Calu3 (cell line): ENCODE results near the gene ASB13. TPM values are rescaled to one million over a fixed set of nuclear protein-coding genes. Genes with fewer than 3 reads are reported as not detected.

ENCODE experiments used
- BruUV-seq: library from RNA; stranded (reverse); fragments of 400-500 nt; replicated peaks from 2 replicates; lab custom pipeline; 2021; lab: Mats Ljungman, UMichigan
- CTCF ChIA-PET: fragments of 300-600 bp; sonication (Branson Sonifier 250); formaldehyde crosslinking; loops from one replicate; lab custom pipeline; 2022; ENCODE audit warnings: antibody characterized with exemption; lab: Charles Lee
- DNase-seq: peaks from one replicate; pipeline ENCODE4 v3.0.0; 2022
- H3K27ac Mint-ChIP-seq: one replicate; pipeline ENCODE4 v1.8.0; 2022; ENCODE audit warnings: mixed read lengths; ENCODE audit not compliant: unreplicated experiment
- H3K27me3 Mint-ChIP-seq: one replicate; pipeline ENCODE4 v1.8.0; 2022; ENCODE audit warnings: mixed read lengths; ENCODE audit not compliant: unreplicated experiment
- H3K36me3 Mint-ChIP-seq: one replicate; pipeline ENCODE4 v1.8.0; 2022; ENCODE audit warnings: mild to moderate bottlenecking, moderate library complexity, mixed read lengths; ENCODE audit not compliant: insufficient read depth, unreplicated experiment
- H3K4me1 Mint-ChIP-seq: one replicate; pipeline ENCODE4 v1.8.0; 2022; ENCODE audit warnings: mild to moderate bottlenecking, low read depth, mixed read lengths; ENCODE audit not compliant: unreplicated experiment
- H3K4me3 Mint-ChIP-seq: one replicate; pipeline ENCODE4 v1.8.0; 2022; ENCODE audit warnings: mild to moderate bottlenecking, low read depth, moderate library complexity, mixed read lengths; ENCODE audit not compliant: unreplicated experiment
- H3K9me3 Mint-ChIP-seq: one replicate; pipeline ENCODE4 v1.8.0; 2022; ENCODE audit warnings: low read depth, mixed read lengths; ENCODE audit not compliant: unreplicated experiment
- intact Hi-C: fragments of 100-400 bp; cut with micrococcal nuclease; formaldehyde crosslinking; loops from one replicate; pipeline ENCODE4 v1.10.0; 2022; ENCODE audit not compliant: unreplicated experiment
- total RNA-seq: library from RNA; stranded (reverse); gene quantifications from 2 replicates; pipeline ENCODE4 v1.2.3, GENCODE V29; 2022
- TF ChIP-seq, protein P1 (sequence below): fragments of 200-600 bp; IDR thresholded peaks from one replicate; pipeline ENCODE4 v1.8.0; 2022; ENCODE audit warnings: antibody characterized with exemption; ENCODE audit not compliant: unreplicated experiment

ASB13 gene
- total RNA-seq, 1 experiment from 2014 or later: 21.6 TPM

DNA sequence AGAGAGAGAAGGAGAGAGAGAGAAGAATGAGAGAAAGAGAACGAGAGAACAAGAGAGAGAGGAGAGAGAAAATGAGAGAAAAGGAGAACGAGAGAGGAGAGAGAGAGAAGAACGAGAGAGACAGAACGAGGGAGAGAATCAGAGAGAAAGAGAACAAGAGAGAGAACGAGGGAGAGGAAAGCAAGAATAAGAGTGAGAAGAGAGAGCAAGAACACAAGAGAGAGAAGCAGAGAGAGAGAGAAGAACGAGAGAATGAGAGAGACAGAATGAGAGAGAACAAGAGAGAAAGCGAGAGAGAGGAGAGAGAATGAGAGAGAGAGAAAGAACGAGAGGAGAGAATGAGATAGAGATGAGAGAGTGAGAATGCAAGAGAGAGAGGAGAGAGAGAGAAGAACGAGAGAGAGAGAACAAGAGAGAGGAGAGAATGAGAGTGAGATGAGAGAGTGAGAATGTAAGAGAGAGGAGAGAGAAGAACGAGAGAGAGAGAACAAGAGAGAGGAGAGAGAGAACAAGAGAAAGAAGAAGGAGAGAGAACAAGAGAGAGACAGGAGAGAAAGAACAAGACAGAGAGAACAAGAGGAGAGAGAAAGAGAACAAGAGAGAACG lies 68.2 kb downstream of the ASB13 start:
- Mint-ChIP-seq H3K27me3 (no peaks in the 10 kb centered on the region), H3K4me1 (peaks cover 14% of the 10 kb centered on the region), H3K9me3 (no peaks in the 10 kb centered on the region), H3K36me3 (no peaks in the 10 kb centered on the region), H3K4me3 (no peak overlapping the region), H3K27ac (no peak overlapping the region)
- no TSS peak for BruUV-seq
- intact Hi-C loops: no loop called here
- no peak for DNase-seq
- CTCF ChIA-PET: no interaction called here
- TF ChIP-seq, protein P1, sequence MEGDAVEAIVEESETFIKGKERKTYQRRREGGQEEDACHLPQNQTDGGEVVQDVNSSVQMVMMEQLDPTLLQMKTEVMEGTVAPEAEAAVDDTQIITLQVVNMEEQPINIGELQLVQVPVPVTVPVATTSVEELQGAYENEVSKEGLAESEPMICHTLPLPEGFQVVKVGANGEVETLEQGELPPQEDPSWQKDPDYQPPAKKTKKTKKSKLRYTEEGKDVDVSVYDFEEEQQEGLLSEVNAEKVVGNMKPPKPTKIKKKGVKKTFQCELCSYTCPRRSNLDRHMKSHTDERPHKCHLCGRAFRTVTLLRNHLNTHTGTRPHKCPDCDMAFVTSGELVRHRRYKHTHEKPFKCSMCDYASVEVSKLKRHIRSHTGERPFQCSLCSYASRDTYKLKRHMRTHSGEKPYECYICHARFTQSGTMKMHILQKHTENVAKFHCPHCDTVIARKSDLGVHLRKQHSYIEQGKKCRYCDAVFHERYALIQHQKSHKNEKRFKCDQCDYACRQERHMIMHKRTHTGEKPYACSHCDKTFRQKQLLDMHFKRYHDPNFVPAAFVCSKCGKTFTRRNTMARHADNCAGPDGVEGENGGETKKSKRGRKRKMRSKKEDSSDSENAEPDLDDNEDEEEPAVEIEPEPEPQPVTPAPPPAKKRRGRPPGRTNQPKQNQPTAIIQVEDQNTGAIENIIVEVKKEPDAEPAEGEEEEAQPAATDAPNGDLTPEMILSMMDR: no peak

GRCh38 chr10:5596611-5597341 lies 69.6 kb downstream of the ASB13 start:
- Mint-ChIP-seq H3K4me3 (no peak overlapping the region), H3K36me3 (no peaks in the 10 kb centered on the region), H3K27me3 (no peaks in the 10 kb centered on the region), H3K9me3 (no peaks in the 10 kb centered on the region), H3K27ac (no peak overlapping the region), H3K4me1 (peaks cover 23% of the 10 kb centered on the region)
- TF ChIP-seq, protein P1: no peak
- no TSS peak for BruUV-seq
- intact Hi-C loops: no loop called here
- CTCF ChIA-PET: no interaction called here
- no peak for DNase-seq

GRCh38 chr10:5595994-5596471 lies 70.4 kb downstream of the ASB13 start:
- Mint-ChIP-seq H3K9me3 (no peaks in the 10 kb centered on the region), H3K36me3 (peaks cover 5% of the 10 kb centered on the region), H3K27me3 (no peaks in the 10 kb centered on the region), H3K4me1 (peaks cover 23% of the 10 kb centered on the region), H3K27ac (no peak overlapping the region), H3K4me3 (no peak overlapping the region)
- no TSS peak for BruUV-seq
- CTCF ChIA-PET: no interaction called here
- DNase-seq: peak; percentile 28
- TF ChIP-seq, protein P1: no peak
- intact Hi-C loops: no loop called here

- no peak overlapping the region for H3K4me3 Mint-ChIP-seq
- H3K27ac Mint-ChIP-seq: no peak overlapping the region
- no peaks in the 10 kb centered on the region for H3K9me3 Mint-ChIP-seq
- H3K4me1 Mint-ChIP-seq: peaks cover 23% of the 10 kb centered on the region
- H3K27me3 Mint-ChIP-seq: no peaks in the 10 kb centered on the region
- CTCF ChIA-PET: no interaction called here
- H3K36me3 Mint-ChIP-seq: peaks cover 5% of the 10 kb centered on the region
- DNase-seq: no peak
- intact Hi-C loops: no loop called here
- no TSS peak for BruUV-seq
- TF ChIP-seq, protein P1: no peak
These were observed 70.8 kb downstream of the ASB13 start for GRCh38 chr10:5595591-5595990.
